AG04449 (cell line): ENCODE measurements around the gene SPINT3.

Source experiments
- CTCF ChIA-PET: fragments of 350-600 bp; formaldehyde crosslinking; extraction: SDS; loops from one replicate; lab custom pipeline; 2021; ENCODE audit warnings: antibody characterized with exemption; lab: Yijun Ruan, JAX
- POLR2A ChIA-PET: fragments of 400-600, 350-600 bp; formaldehyde crosslinking; extraction: SDS; loops from one replicate; lab custom pipeline; 2020; ENCODE audit warnings: antibody characterized with exemption, inconsistent platforms; lab: Yijun Ruan, JAX
- DNase-seq: peaks from one replicate; pipeline ENCODE4 v3.0.0-alpha.2; 2010; ENCODE audit warnings: low read depth, low spot score
- H3K4me3 ChIP-seq: 2 replicates; pipeline ENCODE4 v1.5.1; 2011; ENCODE audit warnings: low read depth, mild to moderate bottlenecking, control low read depth, low read length
- CTCF ChIP-seq: IDR thresholded peaks from one replicate; pipeline ENCODE4 v1.5.1; 2011; ENCODE audit warnings: mild to moderate bottlenecking, moderate library complexity, low read length, control low read depth, inconsistent platforms; ENCODE audit not compliant: insufficient read depth; ENCODE audit errors: missing control alignments

SPINT3 gene

GRCh38 chr20:45547206-45547770 is 31.9 kb upstream of the SPINT3 start, which contains the start of gene EPPIN:
TSS of gene EPPIN (minus strand) at chr20:45547401. CDS start at chr20:45547357, 44 bp downstream.
- H3K4me3 ChIP-seq, result no peak within 1 kb of the TSS
- ChIA-PET CTCF (interaction anchor here (2.4 kb wide), 1 partner anchor 224 kb away, joined by 37 read pairs; no protein-coding TSS in a partner anchor), POLR2A (no interaction called here)
- DNase-seq, result no peak
- no peak for TF ChIP-seq CTCF

GRCh38 chr20:45545754-45546453 is 30.5 kb upstream of the SPINT3 start:
- CTCF ChIA-PET, result interaction anchor here (2.3 kb wide), 1 partner anchor 224 kb away, joined by 43 read pairs; no protein-coding TSS in a partner anchor
- DNase-seq, result no peak
- POLR2A ChIA-PET, result no interaction called here
- H3K4me3 ChIP-seq, result no peak overlapping the region
- no peak for TF ChIP-seq CTCF

GRCh38 chr20:45545351-45545750 is 29.9 kb upstream of the SPINT3 start:
- no peak for TF ChIP-seq CTCF
- no peak overlapping the region for H3K4me3 ChIP-seq
- ChIA-PET CTCF (interaction anchor here (2.3 kb wide), 1 partner anchor 225 kb away, joined by 43 read pairs; no protein-coding TSS in a partner anchor), POLR2A (no interaction called here)
- DNase-seq, result no peak

- DNase-seq, result no peak
- POLR2A ChIA-PET, result no interaction called here
- H3K4me3 ChIP-seq, result no peak within 1 kb of the TSS
- CTCF ChIA-PET, result interaction anchor here (2.6 kb wide), 1 partner anchor 232 kb away, joined by 12 read pairs; no protein-coding TSS in a partner anchor
- TF ChIP-seq CTCF, result no peak
Measured at GRCh38 chr20:45539382-45539781, 24.0 kb upstream of the SPINT3 start, which contains the start of gene WFDC6. TSS of gene WFDC6 (minus strand) at chr20:45539482. CDS start at chr20:45539407, 75 bp downstream.

- POLR2A ChIA-PET, result no interaction called here
- no peak for DNase-seq
- CTCF ChIA-PET, result interaction anchor here (2.6 kb wide), 1 partner anchor 233 kb away, joined by 12 read pairs; no protein-coding TSS in a partner anchor
- H3K4me3 ChIP-seq, result no peak overlapping the region
- TF ChIP-seq CTCF, result no peak
Measured at GRCh38 chr20:45538209-45538799, 22.9 kb upstream of the SPINT3 start.

GRCh38 chr20:45527294-45527693 is 11.9 kb upstream of the SPINT3 start:
- DNase-seq, result no peak
- POLR2A ChIA-PET, result no interaction called here
- CTCF ChIA-PET, result interaction anchor here (0.6 kb wide), 1 partner anchor 265 kb away, joined by 3 read pairs; the partner anchor contains the start of genes DNTTIP1 and WFDC3
- H3K4me3 ChIP-seq, result no peak overlapping the region
- no peak for TF ChIP-seq CTCF
